HepG2 (cell line): ENCODE measurements around the gene PRKRIP1. TPM values are rescaled to one million over a fixed set of nuclear protein-coding genes. Genes with fewer than 3 reads are reported as not detected.

Experiments used
- CBX2 ChIP-seq, 2 experiments: fragments of 200-600 bp in 1 of 2; sonication (generic); formaldehyde crosslinking in 1 of 2; IDR thresholded peaks; 2 replicates each; pipeline versions ENCODE4 v1.7.0 to v1.8.1; 2018 to 2022; ENCODE audit warnings: low read depth in 2 of 2, low read length in 1 of 2, mild to moderate bottlenecking in 1 of 2, missing genetic modification reagents in 1 of 2
- CHCHD3 ChIP-seq: sonication (generic); formaldehyde crosslinking; IDR thresholded peaks from 2 replicates; pipeline ENCODE4 v1.8.0; 2022; ENCODE audit warnings: mild to moderate bottlenecking, missing genetic modification reagents, moderate library complexity
- FOXC1 ChIP-seq: sonication (generic); formaldehyde crosslinking; IDR thresholded peaks from 2 replicates; pipeline ENCODE4 v1.8.0; 2022; ENCODE audit warnings: mild to moderate bottlenecking, missing genetic modification reagents, borderline replicate concordance
- HINFP ChIP-seq: sonication (generic); formaldehyde crosslinking; IDR thresholded peaks from 2 replicates; pipeline ENCODE4 v1.4.0; 2020; ENCODE audit warnings: low read depth, mild to moderate bottlenecking, missing genetic modification reagents
- HOXD1 ChIP-seq: sonication (generic); formaldehyde crosslinking; IDR thresholded peaks from 2 replicates; pipeline ENCODE4 v1.5.0; 2020; ENCODE audit warnings: missing genetic modification reagents
- KDM5B ChIP-seq: sonication (generic); formaldehyde crosslinking; IDR thresholded peaks from 2 replicates; pipeline ENCODE4 v1.4.0; 2020; ENCODE audit warnings: missing genetic modification reagents, mild to moderate bottlenecking, borderline replicate concordance
- ZBTB40 ChIP-seq, 2 experiments: fragments of 450-650 bp in 1 of 2; sonication (generic) in 1 of 2; formaldehyde crosslinking in 1 of 2; IDR thresholded peaks; 2 replicates each; pipeline versions ENCODE4 v1.6.1 to v1.8.0; 2016 to 2022; ENCODE audit warnings: antibody characterized with exemption in 1 of 2, mild to moderate bottlenecking in 1 of 2, missing genetic modification reagents in 1 of 2
- ZFY ChIP-seq: sonication (generic); formaldehyde crosslinking; IDR thresholded peaks from 2 replicates; pipeline ENCODE4 v1.4.0; 2020; ENCODE audit warnings: missing genetic modification reagents
- ZNF280B ChIP-seq: sonication (generic); formaldehyde crosslinking; IDR thresholded peaks from 2 replicates; pipeline ENCODE4 v1.5.0; 2020; ENCODE audit warnings: missing genetic modification reagents, mild to moderate bottlenecking, borderline replicate concordance
- ZNF468 ChIP-seq: sonication (generic); formaldehyde crosslinking; IDR thresholded peaks from 2 replicates; pipeline ENCODE4 v1.8.0; 2022; ENCODE audit warnings: mild to moderate bottlenecking, moderate library complexity, missing genetic modification reagents
- ZNF564 ChIP-seq: sonication (generic); formaldehyde crosslinking; IDR thresholded peaks from 2 replicates; pipeline ENCODE4 v1.8.1; 2023; ENCODE audit warnings: mild to moderate bottlenecking, missing genetic modification reagents
- polyA plus RNA-seq, 8 experiments: library from polyadenylated mRNA; depleted of rRNA in 3 of 8; stranded (reverse) in 7 of 8; unstranded in 1 of 8; fragments of >200 nt; fragmentation: Illumina TruSeq in 4 of 8; extraction: Trizol in 4 of 8; gene quantifications; 2 replicates each; pipeline versions ENCODE4 v1.2.1 to v1.2.3, GENCODE V29; 2011 to 2016; ENCODE audit warnings: low read depth in 4 of 8, missing spikeins in 1 of 8, mixed read lengths in 1 of 8; ENCODE audit not compliant: insufficient read depth in 1 of 8
- total RNA-seq, 5 experiments: library from RNA; depleted of rRNA; stranded (reverse); fragments of >200 nt; fragmentation: Illumina TruSeq; extraction: Trizol; gene quantifications; 2 replicates each; pipeline ENCODE4 v1.2.3, GENCODE V29; 2016; ENCODE audit warnings: low read depth in 1 of 5

Gene PRKRIP1
- total and polyA plus RNA-seq, 2 of the 13 experiments (the other 11 are each of a cell fraction or from before 2014, with no cell fraction given): 13.2 to 16.8 TPM

GRCh38 chr7:102464577-102465280, 68.6 kb downstream of the PRKRIP1 start, which contains the start of the genes ALKBH4 and LRWD1 (continued):
- TF ChIP-seq ZNF564: 0 out of 2 replicates have a peak, but pooled peaks have one; percentile 24
- peak; percentile 85 for TF ChIP-seq ZFY (CRISPR knock-in tag)
- no peak for TF ChIP-seq CBX2 (IDR thresholded peaks at IDR 0.05; ENCODE audit: low read depth, low read length)
- no peak for TF ChIP-seq CBX2 (CRISPR knock-in tag; IDR thresholded peaks at IDR 0.05; ENCODE audit: low read depth)
- peak; percentile 78; the same call in 1 of the 2 replicates for TF ChIP-seq HINFP
- no peak for TF ChIP-seq ZBTB40 (IDR thresholded peaks at IDR 0.05)
- TF ChIP-seq ZBTB40 (CRISPR knock-in tag; IDR thresholded peaks at IDR 0.05): peak; percentile 70; the same call in 1 of the 2 replicates
- peak; percentile 81; the same call in 1 of the 2 replicates for TF ChIP-seq ZNF280B
- TF ChIP-seq HOXD1 (CRISPR knock-in tag): peak; percentile 21; the same call in 1 of the 2 replicates
- TF ChIP-seq KDM5B (CRISPR knock-in tag): peak; percentile 75; the same call in 1 of the 2 replicates
- peak; percentile 78; the same call in 1 of the 2 replicates for TF ChIP-seq FOXC1 (CRISPR knock-in tag)
- TF ChIP-seq CHCHD3 (CRISPR knock-in tag): peak; percentile 35; the same call in 1 of the 2 replicates
- TF ChIP-seq ZNF468 (CRISPR knock-in tag): 0 out of 2 replicates have a peak, but pooled peaks have one; percentile 21
